Measurements from ENCODE around the gene PRPH2.
"Not testable (repeated sequence)": the region's sequence is repeated elsewhere in the genome, so short reads cannot be mapped to it uniquely, and the experiment has no call there.

PRPH2 gene

DNA sequence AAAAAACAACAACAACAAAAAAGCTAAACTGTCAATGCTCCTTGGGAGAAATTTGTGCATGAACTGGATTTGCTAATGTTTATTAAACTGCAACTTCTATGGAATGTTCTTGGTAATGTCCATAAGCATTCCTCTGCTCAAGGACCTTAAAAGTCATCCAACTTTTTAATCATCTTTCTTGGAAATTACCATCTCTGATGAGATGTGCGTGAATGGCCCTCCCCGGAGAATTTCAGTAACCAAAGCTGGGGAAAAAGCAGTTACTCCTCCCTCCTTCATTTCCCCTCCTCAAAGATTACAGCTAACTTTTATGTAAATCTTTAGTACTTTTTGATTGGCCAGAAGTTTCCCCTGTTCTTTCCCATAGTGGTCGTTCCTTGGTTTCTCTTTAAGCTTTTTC is 18.3 kb upstream of the PRPH2 start:
- DNase-seq = no peak

- no peak for DNase-seq
Observed at GRCh38 chr6:42735976-42736375, 13.6 kb upstream of the PRPH2 start.

- not testable (repeated sequence) for DNase-seq
Observed at GRCh38 chr6:42733867-42734481, 11.6 kb upstream of the PRPH2 start.

GRCh38 chr6:42729731-42730130 is 7.3 kb upstream of the PRPH2 start:
- DNase-seq = no peak

GRCh38 chr6:42727627-42728026 is 5.2 kb upstream of the PRPH2 start:
- no peak for DNase-seq

GRCh38 chr6:42727087-42727611 is 4.8 kb upstream of the PRPH2 start:
- DNase-seq = peak; percentile 47

- DNase-seq = peak; percentile 63
Observed at GRCh38 chr6:42726485-42727086, 4.2 kb upstream of the PRPH2 start.

GRCh38 chr6:42726026-42726425 is 3.6 kb upstream of the PRPH2 start:
- DNase-seq = no peak

- no peak for DNase-seq
Observed at GRCh38 chr6:42724825-42725224, 2.4 kb upstream of the PRPH2 start.

DNA sequence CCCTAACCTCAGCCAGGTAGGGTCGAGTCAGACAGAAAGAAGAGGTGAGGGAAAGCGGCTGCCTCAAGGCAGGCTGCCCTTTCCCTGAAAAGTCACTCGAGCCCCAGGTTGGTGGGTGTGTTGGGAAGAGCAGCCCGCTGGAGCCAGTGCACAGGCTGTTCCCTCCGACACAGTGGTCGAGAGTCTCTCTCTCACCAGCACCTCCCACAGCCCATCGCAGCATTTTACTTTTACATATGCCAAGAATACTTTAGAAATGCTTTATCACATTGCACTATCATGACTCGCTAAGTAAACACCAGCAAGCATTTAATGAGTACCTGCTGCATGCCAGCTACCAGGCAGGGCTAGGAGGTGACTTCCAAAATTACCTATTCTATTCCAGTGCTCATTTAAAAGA is 1.7 kb downstream of the PRPH2 start:
- DNase-seq = no peak

GRCh38 chr6:42715871-42716270 is 6.5 kb downstream of the PRPH2 start:
- DNase-seq = no peak

GRCh38 chr6:42714098-42714761 is 8.2 kb downstream of the PRPH2 start:
- no peak for DNase-seq

DNA sequence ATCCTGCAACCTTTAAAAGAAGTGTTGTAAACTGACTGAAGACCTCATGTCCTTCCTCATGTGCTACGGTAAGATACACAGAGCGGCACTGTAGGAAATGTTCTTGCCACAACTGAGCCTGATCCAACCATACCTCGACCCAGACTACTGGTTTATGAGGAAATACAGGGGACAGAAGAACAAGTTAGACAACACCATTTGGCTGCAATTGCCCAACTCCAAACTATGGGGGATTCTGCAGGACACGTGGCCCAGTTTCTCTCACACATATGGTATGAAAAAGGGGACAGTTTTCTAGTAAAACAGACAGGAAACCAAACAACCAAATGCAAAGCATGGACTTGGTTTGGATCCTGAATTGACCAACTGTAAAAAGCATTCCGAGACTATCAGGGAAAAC is 10.5 kb downstream of the PRPH2 start:
- no peak for DNase-seq

GRCh38 chr6:42710316-42710715 is 12.1 kb downstream of the PRPH2 start:
- no peak for DNase-seq

- DNase-seq = no peak
Observed at GRCh38 chr6:42709871-42710270, 12.5 kb downstream of the PRPH2 start.

DNA sequence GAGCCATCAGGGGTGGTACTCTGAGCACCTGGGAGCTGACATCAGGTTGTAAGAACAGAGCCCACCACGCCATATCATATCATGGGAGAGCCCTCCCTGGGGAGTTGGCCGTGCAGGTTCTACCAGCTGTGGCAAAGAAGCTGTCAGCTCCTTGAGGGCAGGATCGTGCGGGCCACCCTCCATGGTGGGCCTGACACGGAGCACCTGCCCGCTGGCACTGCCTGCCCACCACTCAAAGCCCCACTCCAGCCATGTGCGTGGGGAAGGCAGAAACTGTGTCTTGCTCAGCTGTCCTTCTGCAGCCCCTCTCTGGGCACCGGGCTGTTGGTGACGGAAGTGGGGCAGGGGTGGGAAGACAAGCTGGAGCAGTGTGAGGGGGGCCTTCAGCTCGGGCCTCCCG is 14.3 kb downstream of the PRPH2 start:
- no peak for DNase-seq

DNA sequence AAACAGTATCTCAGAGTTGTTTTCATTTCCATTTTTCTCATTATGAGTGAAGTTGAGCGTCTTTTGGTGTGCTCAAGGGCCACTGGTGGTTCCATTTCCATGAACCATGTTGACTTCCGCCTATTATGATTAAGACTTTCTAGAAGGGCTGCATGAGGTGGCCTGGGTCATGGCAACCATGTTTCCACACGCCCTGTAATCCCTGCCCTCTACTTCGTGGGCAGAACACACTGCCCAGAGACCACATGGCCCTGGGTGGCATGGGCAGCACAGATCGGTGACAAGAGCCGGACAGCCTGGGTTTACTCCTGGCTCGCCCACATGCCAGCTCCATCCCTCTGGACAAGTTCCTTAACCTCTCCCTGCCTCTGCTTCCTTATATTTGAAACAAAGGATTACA is 14.8 kb downstream of the PRPH2 start:
- no peak for DNase-seq

DNA sequence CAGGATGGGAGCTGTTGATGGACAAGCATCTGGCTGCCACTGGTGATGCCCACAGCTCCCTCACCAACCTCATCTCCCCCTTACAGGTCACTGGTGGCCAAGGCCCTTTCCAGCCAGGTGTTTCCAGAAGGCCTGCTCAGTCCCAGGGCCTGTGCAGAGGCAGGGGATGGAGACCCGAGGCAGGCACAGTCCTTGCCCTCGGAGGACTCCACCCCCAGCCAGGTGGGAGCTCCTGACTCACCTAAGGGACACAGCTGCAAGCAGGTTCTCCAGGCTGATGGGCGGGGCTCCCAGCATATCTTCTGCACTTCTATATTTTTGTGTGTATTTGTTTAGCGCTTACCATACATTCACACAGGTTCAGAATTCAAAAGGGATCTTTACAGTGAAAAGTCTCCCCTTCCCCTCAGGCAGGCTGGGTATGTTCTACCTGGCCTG is 17.4 kb downstream of the PRPH2 start:
- DNase-seq = no peak

- DNase-seq = no peak
Observed at GRCh38 chr6:42704251-42704936, 18.0 kb downstream of the PRPH2 start.

DNA sequence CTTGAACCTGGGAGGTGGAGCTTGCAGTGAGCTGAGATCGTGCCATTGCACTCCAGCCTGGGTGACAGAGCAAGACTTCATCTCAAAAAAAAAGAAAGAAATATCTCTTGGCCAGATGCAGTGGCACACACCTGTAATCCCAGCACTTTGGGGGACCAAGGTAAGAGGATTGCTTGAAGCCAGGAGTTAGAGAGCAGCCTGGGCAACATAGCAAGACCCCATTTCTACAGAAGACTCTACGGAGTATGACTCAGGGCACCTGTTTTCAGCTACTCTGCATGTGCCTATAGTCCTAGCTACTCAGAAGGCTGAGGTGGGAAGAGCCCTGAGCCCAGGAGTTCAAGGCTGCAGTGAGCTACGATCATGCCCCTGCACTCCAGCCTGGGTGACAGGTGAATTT is 19.6 kb downstream of the PRPH2 start:
- DNase-seq = not testable (repeated sequence)

- DNase-seq = no peak
Observed at GRCh38 chr6:42702200-42702599, 20.2 kb downstream of the PRPH2 start.

- no peak for DNase-seq
Observed at GRCh38 chr6:42698217-42698616, 24.2 kb downstream of the PRPH2 start.

GRCh38 chr6:42697268-42697655 is 25.1 kb downstream of the PRPH2 start:
- DNase-seq = no peak

Data from activated CD4-positive, CD25-positive, alpha-beta regulatory T cell treated with anti-CD3 and anti-CD28 coated beads, Interleukin-2, amount 50 U/mL, for 72 hours (primary cell).